Neural cell (in vitro differentiated cells): Measurements from ENCODE around the gene ZFP36. TPM values are rescaled to one million over a fixed set of nuclear protein-coding genes. Genes with fewer than 3 reads are reported as not detected.

Experiments
- H2AFZ ChIP-seq: fragments of 200-600, 300-800 bp; sonication (generic), shearing (Covaris generic); 2 replicates; pipeline ENCODE4 v1.6.0; 2014; ENCODE audit warnings: low read depth, mild to moderate bottlenecking, antibody characterized with exemption, low read length, moderate library complexity
- H3F3A ChIP-seq: fragments of 200-600 bp; shearing (Covaris generic); 2 replicates; pipeline ENCODE4 v1.6.1; 2016; ENCODE audit warnings: mild to moderate bottlenecking, moderate library complexity, mixed read lengths, antibody characterized with exemption, low read length; ENCODE audit not compliant: insufficient read depth, poor library complexity, severe bottlenecking
- H3K27ac ChIP-seq: fragments of 200-600, 300-800 bp; sonication (generic), shearing (Covaris generic); 2 replicates; pipeline ENCODE4 v1.5.1; 2014; ENCODE audit warnings: mild to moderate bottlenecking, low read length, moderate library complexity
- H3K27me3 ChIP-seq: fragments of 300-800, 200-600 bp; sonication (generic), shearing (Covaris generic); 2 replicates; pipeline ENCODE4 v1.6.0; 2014; ENCODE audit warnings: mild to moderate bottlenecking, low read depth, low read length, moderate library complexity; ENCODE audit not compliant: insufficient read depth
- H3K36me3 ChIP-seq: fragments of 300-800, 200-600 bp; sonication (generic), shearing (Covaris generic); 2 replicates; pipeline ENCODE4 v1.5.1; 2014; ENCODE audit warnings: mild to moderate bottlenecking, antibody characterized with exemption, low read length, moderate library complexity; ENCODE audit not compliant: insufficient read depth
- H3K4me2 ChIP-seq: fragments of 300-800, 200-600 bp; sonication (generic), shearing (Covaris generic); 2 replicates; pipeline ENCODE4 v1.6.0; 2014; ENCODE audit warnings: mild to moderate bottlenecking, low read length
- H3K4me3 ChIP-seq: fragments of 300-800, 200-600 bp; sonication (generic), shearing (Covaris generic); 2 replicates; pipeline ENCODE4 v1.5.1; 2014; ENCODE audit warnings: mild to moderate bottlenecking, low read length, moderate library complexity
- H3K79me2 ChIP-seq: fragments of 200-600 bp; shearing (Covaris generic); replicated peaks from 2 replicates; pipeline ENCODE4 v1.6.0; 2014; ENCODE audit warnings: mild to moderate bottlenecking, low read length, moderate library complexity; ENCODE audit not compliant: insufficient read depth
- H3K9ac ChIP-seq: fragments of 300-800, 200-600 bp; sonication (generic), shearing (Covaris generic); 2 replicates; pipeline ENCODE4 v1.6.1; 2016; ENCODE audit warnings: mild to moderate bottlenecking, low read length, mixed read lengths
- H3K9me2 ChIP-seq: fragments of 200-600 bp; shearing (Covaris generic); 2 replicates; pipeline ENCODE4 v1.6.1; 2016; ENCODE audit warnings: mild to moderate bottlenecking, low read length, mixed read lengths; ENCODE audit not compliant: insufficient read depth
- H3K9me3 ChIP-seq: fragments of 200-600, 300-800 bp; sonication (generic), shearing (Covaris generic); 2 replicates; pipeline ENCODE4 v1.6.1; 2016; ENCODE audit warnings: mild to moderate bottlenecking, mixed run types, low read length, moderate library complexity, mixed read lengths
- H4K20me1 ChIP-seq: fragments of 200-600 bp; shearing (Covaris generic); 2 replicates; pipeline ENCODE4 v1.6.1; 2016; ENCODE audit warnings: mild to moderate bottlenecking, mixed run types; ENCODE audit not compliant: insufficient read depth
- EP300 ChIP-seq: fragments of 450-650 bp; conservative IDR thresholded peaks from 2 replicates; pipeline ENCODE4 v1.6.1; 2014; ENCODE audit warnings: antibody characterized with exemption, mild to moderate bottlenecking, moderate library complexity; ENCODE audit not compliant: poor library complexity, severe bottlenecking
- EZH2 ChIP-seq: fragments of 200-600, 300-800 bp; shearing (Covaris generic), sonication (generic); IDR thresholded peaks from 2 replicates; pipeline ENCODE4 v1.6.1; 2014; ENCODE audit warnings: antibody characterized with exemption, low read length, borderline replicate concordance, mild to moderate bottlenecking; ENCODE audit not compliant: insufficient read depth, poor library complexity, severe bottlenecking
- MXI1 ChIP-seq: fragments of 450-650 bp; conservative IDR thresholded peaks from 2 replicates; pipeline ENCODE4 v1.6.1; 2014; ENCODE audit warnings: antibody characterized with exemption, mild to moderate bottlenecking; ENCODE audit not compliant: poor library complexity, severe bottlenecking
- POLR2AphosphoS5 ChIP-seq: IDR thresholded peaks from 2 replicates; pipeline ENCODE4 v1.6.1; 2012
- RAD21 ChIP-seq: fragments of 450-650 bp; conservative IDR thresholded peaks from 2 replicates; pipeline ENCODE4 v1.6.1; 2014; ENCODE audit warnings: antibody characterized with exemption, mild to moderate bottlenecking, moderate library complexity
- SMC3 ChIP-seq: fragments of 450-650 bp; conservative IDR thresholded peaks from 2 replicates; pipeline ENCODE4 v1.6.1; 2014; ENCODE audit warnings: antibody characterized with exemption, mild to moderate bottlenecking, moderate library complexity; ENCODE audit not compliant: poor library complexity
- TAF1 ChIP-seq: IDR thresholded peaks from 2 replicates; pipeline ENCODE4 v1.6.1; 2012; ENCODE audit warnings: low read depth
- polyA plus RNA-seq: library from polyadenylated mRNA; depleted of rRNA; stranded (reverse); fragments of >200 nt; gene quantifications from 2 replicates; pipeline ENCODE4 v1.2.3, GENCODE V29; 2014
- TF ChIP-seq, protein P1 (sequence below): fragments of 450-650 bp; IDR thresholded peaks from 2 replicates; pipeline ENCODE4 v1.5.1; 2014; ENCODE audit warnings: antibody characterized with exemption, mild to moderate bottlenecking, moderate library complexity; ENCODE audit not compliant: poor library complexity, severe bottlenecking
- TF ChIP-seq, protein P2 (sequence below): IDR thresholded peaks from 2 replicates; pipeline ENCODE4 v1.6.1; 2012; ENCODE audit warnings: borderline replicate concordance

ZFP36 gene
- polyA plus RNA-seq, 1 donor from 2014 or later = not detected

GRCh38 chr19:39424934-39425333 lies 18.3 kb downstream of the ZFP36 start:
- Histone ChIP-seq H3K9ac (no peak overlapping the region), H3K4me2 (no peak overlapping the region), H3F3A (no peaks in the 10 kb centered on the region), H3K27ac (no peak overlapping the region), H4K20me1 (no peaks in the 10 kb centered on the region), H3K27me3 (no peaks in the 10 kb centered on the region), H3K4me3 (no peak overlapping the region), H3K36me3 (no peaks in the 10 kb centered on the region), H2AFZ (no peak overlapping the region), H3K9me3 (no peaks in the 10 kb centered on the region), H3K9me2 (no peaks in the 10 kb centered on the region), H3K79me2 (no peaks in the 10 kb centered on the region)
- TF ChIP-seq MXI1 (no peak), RAD21 (no peak), TAF1 (no peak), EZH2 (no peak)
- TF ChIP-seq, protein P1, sequence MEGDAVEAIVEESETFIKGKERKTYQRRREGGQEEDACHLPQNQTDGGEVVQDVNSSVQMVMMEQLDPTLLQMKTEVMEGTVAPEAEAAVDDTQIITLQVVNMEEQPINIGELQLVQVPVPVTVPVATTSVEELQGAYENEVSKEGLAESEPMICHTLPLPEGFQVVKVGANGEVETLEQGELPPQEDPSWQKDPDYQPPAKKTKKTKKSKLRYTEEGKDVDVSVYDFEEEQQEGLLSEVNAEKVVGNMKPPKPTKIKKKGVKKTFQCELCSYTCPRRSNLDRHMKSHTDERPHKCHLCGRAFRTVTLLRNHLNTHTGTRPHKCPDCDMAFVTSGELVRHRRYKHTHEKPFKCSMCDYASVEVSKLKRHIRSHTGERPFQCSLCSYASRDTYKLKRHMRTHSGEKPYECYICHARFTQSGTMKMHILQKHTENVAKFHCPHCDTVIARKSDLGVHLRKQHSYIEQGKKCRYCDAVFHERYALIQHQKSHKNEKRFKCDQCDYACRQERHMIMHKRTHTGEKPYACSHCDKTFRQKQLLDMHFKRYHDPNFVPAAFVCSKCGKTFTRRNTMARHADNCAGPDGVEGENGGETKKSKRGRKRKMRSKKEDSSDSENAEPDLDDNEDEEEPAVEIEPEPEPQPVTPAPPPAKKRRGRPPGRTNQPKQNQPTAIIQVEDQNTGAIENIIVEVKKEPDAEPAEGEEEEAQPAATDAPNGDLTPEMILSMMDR = no peak
- TF ChIP-seq, protein P2, sequence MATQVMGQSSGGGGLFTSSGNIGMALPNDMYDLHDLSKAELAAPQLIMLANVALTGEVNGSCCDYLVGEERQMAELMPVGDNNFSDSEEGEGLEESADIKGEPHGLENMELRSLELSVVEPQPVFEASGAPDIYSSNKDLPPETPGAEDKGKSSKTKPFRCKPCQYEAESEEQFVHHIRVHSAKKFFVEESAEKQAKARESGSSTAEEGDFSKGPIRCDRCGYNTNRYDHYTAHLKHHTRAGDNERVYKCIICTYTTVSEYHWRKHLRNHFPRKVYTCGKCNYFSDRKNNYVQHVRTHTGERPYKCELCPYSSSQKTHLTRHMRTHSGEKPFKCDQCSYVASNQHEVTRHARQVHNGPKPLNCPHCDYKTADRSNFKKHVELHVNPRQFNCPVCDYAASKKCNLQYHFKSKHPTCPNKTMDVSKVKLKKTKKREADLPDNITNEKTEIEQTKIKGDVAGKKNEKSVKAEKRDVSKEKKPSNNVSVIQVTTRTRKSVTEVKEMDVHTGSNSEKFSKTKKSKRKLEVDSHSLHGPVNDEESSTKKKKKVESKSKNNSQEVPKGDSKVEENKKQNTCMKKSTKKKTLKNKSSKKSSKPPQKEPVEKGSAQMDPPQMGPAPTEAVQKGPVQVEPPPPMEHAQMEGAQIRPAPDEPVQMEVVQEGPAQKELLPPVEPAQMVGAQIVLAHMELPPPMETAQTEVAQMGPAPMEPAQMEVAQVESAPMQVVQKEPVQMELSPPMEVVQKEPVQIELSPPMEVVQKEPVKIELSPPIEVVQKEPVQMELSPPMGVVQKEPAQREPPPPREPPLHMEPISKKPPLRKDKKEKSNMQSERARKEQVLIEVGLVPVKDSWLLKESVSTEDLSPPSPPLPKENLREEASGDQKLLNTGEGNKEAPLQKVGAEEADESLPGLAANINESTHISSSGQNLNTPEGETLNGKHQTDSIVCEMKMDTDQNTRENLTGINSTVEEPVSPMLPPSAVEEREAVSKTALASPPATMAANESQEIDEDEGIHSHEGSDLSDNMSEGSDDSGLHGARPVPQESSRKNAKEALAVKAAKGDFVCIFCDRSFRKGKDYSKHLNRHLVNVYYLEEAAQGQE = no peak

DNA sequence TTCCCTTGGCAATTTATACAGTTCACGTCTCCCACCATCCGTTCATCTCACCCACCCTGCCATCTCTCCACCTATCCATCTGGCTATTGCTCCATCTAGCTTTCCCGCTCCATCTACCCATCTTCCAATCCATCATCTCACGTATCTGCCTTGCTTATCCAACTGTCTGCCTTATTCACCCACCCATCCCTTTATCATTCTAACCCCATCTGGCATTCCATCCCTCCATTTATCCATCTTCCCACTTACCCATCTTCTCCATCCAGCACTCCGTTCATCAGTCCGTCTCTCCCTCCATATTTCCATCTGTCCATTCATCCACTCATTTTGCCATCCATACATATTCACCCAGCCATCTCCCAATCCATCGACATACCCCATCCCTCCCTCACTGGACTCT lies 19.1 kb downstream of the ZFP36 start:
- Histone ChIP-seq H4K20me1 (no peaks in the 10 kb centered on the region), H3F3A (no peaks in the 10 kb centered on the region), H3K27me3 (no peaks in the 10 kb centered on the region), H3K9ac (no peak overlapping the region), H3K4me2 (no peak overlapping the region), H3K4me3 (no peak overlapping the region), H3K79me2 (no peaks in the 10 kb centered on the region), H3K27ac (no peak overlapping the region), H3K36me3 (no peaks in the 10 kb centered on the region), H3K9me2 (no peaks in the 10 kb centered on the region), H3K9me3 (no peaks in the 10 kb centered on the region), H2AFZ (no peak overlapping the region)
- TF ChIP-seq, protein P1 = no peak
- TF ChIP-seq EP300 (no peak), RAD21 (no peak), POLR2AphosphoS5 (no peak), TAF1 (no peak), EZH2 (no peak), SMC3 (no peak), MXI1 (no peak)
- TF ChIP-seq, protein P2 = no peak
